Esophagus squamous epithelium (tissue), 4 donors: ENCODE measurements around the gene SIL1.

Experiments used
- CTCF ChIP-seq, 6 experiments: fragments of 450-650 bp in 4 of 6; fragments of 200-600 bp in 2 of 6; sonication (generic) in 2 of 6; IDR thresholded peaks; one replicate each; pipeline ENCODE4 v1.5.1; 2016 to 2019; ENCODE audit warnings: antibody characterized with exemption in 6 of 6, mild to moderate bottlenecking in 4 of 6, moderate library complexity in 4 of 6
- POLR2A ChIP-seq, 4 donors: fragments of 450-650 bp; IDR thresholded peaks; one replicate each; pipeline ENCODE4 v1.6.1; 2017; ENCODE audit warnings: antibody characterized with exemption in 4 of 4, mild to moderate bottlenecking in 4 of 4, moderate library complexity in 3 of 4

GRCh38 chr5:139125991-139126390 lies 72.2 kb downstream of the SIL1 start:
- TF ChIP-seq CTCF (IDR thresholded peaks at IDR 0.05) (no peak), POLR2A (IDR thresholded peaks at IDR 0.05) (no peak)
